ENCODE measurements around the gene GDA.

- no peak for TF ChIP-seq JUN (IDR thresholded peaks at IDR 0.05; ENCODE audit: low read depth, low read length)
- TF ChIP-seq CEBPB (IDR thresholded peaks at IDR 0.05; ENCODE audit: low read depth, low read length): no peak
- TF ChIP-seq TBP (IDR thresholded peaks at IDR 0.05; ENCODE audit: low read depth, low read length): no peak
- no peak for TF ChIP-seq RFX5 (IDR thresholded peaks at IDR 0.05; ENCODE audit: borderline replicate concordance, low read depth, low read length)
These were observed 140.2 kb downstream of the GDA start for GRCh38 chr9:72289401-72289800.
